ENCODE results near the gene RNASE3.
"Not testable (repeated sequence)": the region's sequence is repeated elsewhere in the genome, so short reads cannot be mapped to it uniquely, and the experiment has no call there.

The RNASE3 gene

GRCh38 chr14:20919038-20919756 lies 28.0 kb downstream of the RNASE3 start:
- FAIRE-seq, result not testable (repeated sequence)

GRCh38 chr14:20923766-20924297 lies 32.6 kb downstream of the RNASE3 start:
- not testable (repeated sequence) for FAIRE-seq

- FAIRE-seq, result no peak
Measured at GRCh38 chr14:20934148-20934762, 43.1 kb downstream of the RNASE3 start.

GRCh38 chr14:20935303-20935984 lies 44.3 kb downstream of the RNASE3 start:
- FAIRE-seq, result no peak

Measured in A204.1 (cell line).